ENCODE results near the gene ASXL1.

DNA sequence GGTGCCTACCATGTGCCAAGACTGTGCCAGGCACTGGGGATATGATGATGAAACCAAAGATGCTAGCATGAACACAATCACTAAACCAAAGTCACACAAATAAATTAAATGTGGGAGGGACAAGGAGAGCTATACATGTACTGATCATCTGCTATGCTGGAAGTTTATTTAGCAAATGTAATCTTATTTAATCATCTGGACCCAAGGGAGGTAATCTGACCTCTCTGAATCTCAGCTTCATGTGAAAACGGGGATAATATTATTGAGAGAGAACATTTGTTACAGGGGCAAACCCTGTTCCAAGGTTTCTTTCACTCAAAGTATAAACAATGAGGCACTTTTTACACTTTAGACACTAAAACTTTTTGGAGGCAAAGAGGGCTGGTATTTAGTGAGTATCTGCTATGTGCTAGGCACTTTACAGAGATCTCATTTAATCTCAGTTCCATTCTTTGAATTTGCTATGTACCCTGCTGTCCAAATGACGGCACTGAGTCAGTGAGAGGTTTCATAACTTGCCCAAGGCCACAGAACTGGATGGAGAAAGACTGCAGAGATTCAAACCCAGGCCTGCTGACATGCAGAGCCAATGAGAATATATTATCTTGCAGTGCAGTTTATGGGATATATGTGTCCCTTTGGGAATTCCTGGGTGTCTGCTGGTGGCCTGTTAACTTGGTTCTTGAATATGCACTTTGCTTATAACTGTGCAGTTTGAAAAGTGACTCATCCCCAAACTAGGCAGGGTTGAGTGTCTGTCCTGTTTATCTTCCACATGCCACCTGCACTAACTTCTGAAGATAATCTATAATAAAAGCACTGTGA is 3.3 kb upstream of the ASXL1 start:
- no peak for TF ChIP-seq CTCF (IDR thresholded peaks at IDR 0.05)
- no peak for TF ChIP-seq POLR2A (IDR thresholded peaks at IDR 0.05)
